Measurements from ENCODE around the gene TOMM6.

GRCh38 chr6:41759905-41760579 is 27.5 kb upstream of the TOMM6 start:
- TF ChIP-seq CTCF (IDR thresholded peaks at IDR 0.05; ENCODE audit: poor library complexity, severe bottlenecking) (no peak), POLR2AphosphoS5 (IDR thresholded peaks at IDR 0.05) (no peak), REST (IDR thresholded peaks at IDR 0.05; ENCODE audit: borderline replicate concordance) (no peak), SMC3 (conservative IDR thresholded peaks at IDR 0.05; ENCODE audit: poor library complexity) (no peak), EZH2 (IDR thresholded peaks at IDR 0.05; ENCODE audit: borderline replicate concordance, insufficient read depth, low read length, poor library complexity, severe bottlenecking) (no peak), MXI1 (conservative IDR thresholded peaks at IDR 0.05; ENCODE audit: poor library complexity, severe bottlenecking) (no peak)
